Raji (cell line): ENCODE results near the gene FOXM1.

Source experiments
- POLR2A ChIP-seq: IDR thresholded peaks from 2 replicates; pipeline ENCODE4 v1.6.1; 2011; ENCODE audit warnings: low read depth, low read length, control low read depth; ENCODE audit not compliant: insufficient read depth

FOXM1 gene

GRCh38 chr12:2856051-2856450 lies 20.9 kb downstream of the FOXM1 start:
- no peak for TF ChIP-seq POLR2A

- TF ChIP-seq POLR2A = no peak
Observed at GRCh38 chr12:2855546-2855945, 21.4 kb downstream of the FOXM1 start.

- no peak for TF ChIP-seq POLR2A
Observed at GRCh38 chr12:2854669-2855453, 22.1 kb downstream of the FOXM1 start.

- no peak for TF ChIP-seq POLR2A
Observed at GRCh38 chr12:2853626-2854025, 23.3 kb downstream of the FOXM1 start.

GRCh38 chr12:2851931-2852330 lies 25.0 kb downstream of the FOXM1 start:
- TF ChIP-seq POLR2A = no peak

- TF ChIP-seq POLR2A = no peak
Observed at GRCh38 chr12:2845280-2845679, 31.7 kb downstream of the FOXM1 start.

- TF ChIP-seq POLR2A = no peak
Observed at GRCh38 chr12:2844786-2845185, 32.2 kb downstream of the FOXM1 start.

GRCh38 chr12:2842948-2843347 lies 34.0 kb downstream of the FOXM1 start:
- no peak for TF ChIP-seq POLR2A

GRCh38 chr12:2841056-2841650 lies 35.8 kb downstream of the FOXM1 start:
- no peak for TF ChIP-seq POLR2A

GRCh38 chr12:2836574-2836973 lies 40.4 kb downstream of the FOXM1 start:
- no peak for TF ChIP-seq POLR2A

GRCh38 chr12:2835691-2836403 lies 41.1 kb downstream of the FOXM1 start:
- no peak for TF ChIP-seq POLR2A

GRCh38 chr12:2834581-2835491 lies 42.1 kb downstream of the FOXM1 start, which contains the start of gene NRIP2:
Gene NRIP2, minus strand, starts transcription at chr12:2835035. Its CDS starts 52 bp downstream, at chr12:2834983.
- no peak for TF ChIP-seq POLR2A

- TF ChIP-seq POLR2A = no peak
Observed at GRCh38 chr12:2833810-2834209, 43.2 kb downstream of the FOXM1 start.

GRCh38 chr12:2833327-2833726 lies 43.6 kb downstream of the FOXM1 start:
- no peak for TF ChIP-seq POLR2A
